ENCODE measurements around the gene KCNJ15. TPM values are rescaled to one million over a fixed set of nuclear protein-coding genes. Genes with fewer than 3 reads are reported as not detected.

The KCNJ15 gene
- total RNA-seq, 1 experiment from 2014 or later = not detected

DNA sequence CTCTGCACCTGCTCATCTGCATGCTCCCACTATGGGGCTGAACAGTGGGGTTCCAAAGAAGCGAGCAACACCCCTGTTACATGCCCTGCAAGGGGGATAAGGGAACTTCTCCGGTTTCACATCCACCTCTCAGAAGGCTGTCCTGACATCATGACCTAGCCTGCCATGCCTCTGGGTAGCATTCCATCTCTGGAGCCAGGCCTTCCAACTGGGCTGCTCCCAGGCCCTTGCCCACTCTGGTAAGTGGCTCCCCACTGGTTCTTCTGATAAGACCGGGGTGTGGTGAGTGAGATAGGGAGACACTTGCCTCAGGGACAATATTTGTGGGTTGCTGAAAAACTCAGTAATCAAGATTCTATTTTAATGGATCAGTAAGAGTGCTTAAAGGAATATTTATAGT, 57.8 kb downstream of the KCNJ15 start:
- DNase-seq = no peak
- Histone ChIP-seq H3K9me3 (0 out of 2 replicates have a peak, but pooled peaks cover 3% of the 10 kb centered on the region), H3K36me3 (ENCODE audit: control insufficient read depth, insufficient read depth, low read length) (no peaks in the 10 kb centered on the region), H3K27me3 (replicated peaks; ENCODE audit: control insufficient read depth, insufficient read depth, low read length) (no peaks in the 10 kb centered on the region; the same call in 1 of the 2 replicates), H3K4me3 (ENCODE audit: low read depth, low read length) (no peak overlapping the region), H3K4me1 (no peaks in the 10 kb centered on the region)
- Mint-ChIP-seq H3K27ac (ENCODE audit: unreplicated experiment) (no peak overlapping the region), H3K4me3 (ENCODE audit: unreplicated experiment) (no peak overlapping the region), H3K27me3 (ENCODE audit: insufficient read depth, unreplicated experiment) (peaks cover 12% of the 10 kb centered on the region), H3K36me3 (ENCODE audit: insufficient read depth, unreplicated experiment) (no peaks in the 10 kb centered on the region), H3K9me3 (ENCODE audit: unreplicated experiment) (no peaks in the 10 kb centered on the region), H3K4me1 (ENCODE audit: low read depth, unreplicated experiment) (no peaks in the 10 kb centered on the region)
- BruUV-seq (replicated peaks) = no TSS peak
- CTCF ChIA-PET = no interaction called here
- intact Hi-C loops (cut with micrococcal nuclease; ENCODE audit: unreplicated experiment) = no loop called here
- POLR2A ChIA-PET = no interaction called here
- TF ChIP-seq, protein P1, sequence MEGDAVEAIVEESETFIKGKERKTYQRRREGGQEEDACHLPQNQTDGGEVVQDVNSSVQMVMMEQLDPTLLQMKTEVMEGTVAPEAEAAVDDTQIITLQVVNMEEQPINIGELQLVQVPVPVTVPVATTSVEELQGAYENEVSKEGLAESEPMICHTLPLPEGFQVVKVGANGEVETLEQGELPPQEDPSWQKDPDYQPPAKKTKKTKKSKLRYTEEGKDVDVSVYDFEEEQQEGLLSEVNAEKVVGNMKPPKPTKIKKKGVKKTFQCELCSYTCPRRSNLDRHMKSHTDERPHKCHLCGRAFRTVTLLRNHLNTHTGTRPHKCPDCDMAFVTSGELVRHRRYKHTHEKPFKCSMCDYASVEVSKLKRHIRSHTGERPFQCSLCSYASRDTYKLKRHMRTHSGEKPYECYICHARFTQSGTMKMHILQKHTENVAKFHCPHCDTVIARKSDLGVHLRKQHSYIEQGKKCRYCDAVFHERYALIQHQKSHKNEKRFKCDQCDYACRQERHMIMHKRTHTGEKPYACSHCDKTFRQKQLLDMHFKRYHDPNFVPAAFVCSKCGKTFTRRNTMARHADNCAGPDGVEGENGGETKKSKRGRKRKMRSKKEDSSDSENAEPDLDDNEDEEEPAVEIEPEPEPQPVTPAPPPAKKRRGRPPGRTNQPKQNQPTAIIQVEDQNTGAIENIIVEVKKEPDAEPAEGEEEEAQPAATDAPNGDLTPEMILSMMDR (IDR thresholded peaks at IDR 0.05; ENCODE audit: insufficient read depth in 1 of 2, low read depth in 1 of 2, low read length in 1 of 2, severe bottlenecking in 1 of 2, unreplicated experiment in 1 of 2) = no peak

DNA sequence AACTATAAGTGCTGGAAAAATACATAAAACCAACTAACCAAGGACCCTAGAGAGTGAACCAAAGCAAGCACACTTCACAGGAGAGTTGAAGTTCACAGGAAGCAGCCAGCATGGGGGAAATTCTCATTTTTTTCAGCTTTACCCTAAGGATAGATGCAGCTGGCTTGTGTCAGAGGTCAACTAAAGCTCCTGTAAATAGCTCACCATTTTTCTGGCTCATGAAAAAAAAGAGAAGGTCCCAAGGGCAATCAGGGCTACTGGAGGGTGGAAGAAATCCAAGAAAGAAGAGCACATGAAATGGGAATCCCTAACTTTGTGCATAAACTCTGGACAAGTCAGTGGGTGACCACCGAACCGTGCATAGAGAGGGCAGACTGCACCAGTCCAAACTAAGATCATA, 58.3 kb downstream of the KCNJ15 start:
- CTCF ChIA-PET = no interaction called here
- H3K27me3 ChIP-seq (replicated peaks; ENCODE audit: control insufficient read depth, insufficient read depth, low read length) = no peaks in the 10 kb centered on the region; the same call in 1 of the 2 replicates
- no peak overlapping the region for H3K4me3 ChIP-seq (ENCODE audit: low read depth, low read length)
- no peaks in the 10 kb centered on the region for H3K36me3 ChIP-seq (ENCODE audit: control insufficient read depth, insufficient read depth, low read length)
- H3K9me3 ChIP-seq = 0 out of 2 replicates have a peak, but pooled peaks cover 3% of the 10 kb centered on the region
- Mint-ChIP-seq H3K27me3 (ENCODE audit: insufficient read depth, unreplicated experiment) (peaks cover 12% of the 10 kb centered on the region), H3K4me3 (ENCODE audit: unreplicated experiment) (no peak overlapping the region), H3K36me3 (ENCODE audit: insufficient read depth, unreplicated experiment) (no peaks in the 10 kb centered on the region), H3K4me1 (ENCODE audit: low read depth, unreplicated experiment) (no peaks in the 10 kb centered on the region), H3K9me3 (ENCODE audit: unreplicated experiment) (no peaks in the 10 kb centered on the region), H3K27ac (ENCODE audit: unreplicated experiment) (no peak overlapping the region)
- TF ChIP-seq, protein P1 (IDR thresholded peaks at IDR 0.05; ENCODE audit: insufficient read depth in 1 of 2, low read depth in 1 of 2, low read length in 1 of 2, severe bottlenecking in 1 of 2, unreplicated experiment in 1 of 2) = no peak
- H3K4me1 ChIP-seq = no peaks in the 10 kb centered on the region
- no TSS peak for BruUV-seq (replicated peaks)
- intact Hi-C loops (cut with micrococcal nuclease; ENCODE audit: unreplicated experiment) = no loop called here
- POLR2A ChIA-PET = no interaction called here
- no peak for DNase-seq

- Histone ChIP-seq H3K27me3 (replicated peaks; ENCODE audit: control insufficient read depth, insufficient read depth, low read length) (no peaks in the 10 kb centered on the region), H3K36me3 (ENCODE audit: control insufficient read depth, insufficient read depth, low read length) (no peaks in the 10 kb centered on the region), H3K4me3 (ENCODE audit: low read depth, low read length) (no peak overlapping the region), H3K4me1 (no peaks in the 10 kb centered on the region), H3K9me3 (0 out of 2 replicates have a peak, but pooled peaks cover 3% of the 10 kb centered on the region)
- no peak for DNase-seq
- CTCF ChIA-PET = no interaction called here
- Mint-ChIP-seq H3K36me3 (ENCODE audit: insufficient read depth, unreplicated experiment) (no peaks in the 10 kb centered on the region), H3K27me3 (ENCODE audit: insufficient read depth, unreplicated experiment) (peaks cover 2% of the 10 kb centered on the region), H3K27ac (ENCODE audit: unreplicated experiment) (no peak overlapping the region), H3K4me1 (ENCODE audit: low read depth, unreplicated experiment) (no peaks in the 10 kb centered on the region), H3K4me3 (ENCODE audit: unreplicated experiment) (no peak overlapping the region), H3K9me3 (ENCODE audit: unreplicated experiment) (no peaks in the 10 kb centered on the region)
- POLR2A ChIA-PET = no interaction called here
- TF ChIP-seq, protein P1 (IDR thresholded peaks at IDR 0.05; ENCODE audit: insufficient read depth in 1 of 2, low read depth in 1 of 2, low read length in 1 of 2, severe bottlenecking in 1 of 2, unreplicated experiment in 1 of 2) = no peak
- no TSS peak for BruUV-seq (replicated peaks)
- intact Hi-C loops (cut with micrococcal nuclease; ENCODE audit: unreplicated experiment) = no loop called here
Measured at GRCh38 chr21:38319781-38320180, 63.0 kb downstream of the KCNJ15 start.
